Lower lobe of right lung (tissue), 2 donors: ENCODE data around the gene IRF8. TPM values are rescaled to one million over a fixed set of nuclear protein-coding genes. Genes with fewer than 3 reads are reported as not detected.
A peak's percentile ranks its signal among the peaks of the same experiment; 100 is the strongest.

Experiments
- ATAC-seq, 2 donors: fragments of 200-7000 bp; cut with Tn5 transposase; one replicate each; pipeline ENCODE4 v1.9.1; 2020 to 2022; ENCODE audit warnings: mild to moderate bottlenecking in 2 of 2, moderate library complexity in 2 of 2
- DNase-seq: peaks from one replicate; pipeline ENCODE4 v3.0.0-alpha.2; 2020
- H3K27ac ChIP-seq: fragments of 200-600 bp; one replicate; pipeline ENCODE4 v1.8.0; 2022
- H3K27me3 ChIP-seq: fragments of 200-600 bp; one replicate; pipeline ENCODE4 v1.8.0; 2022; ENCODE audit warnings: low read depth
- H3K36me3 ChIP-seq: fragments of 200-600 bp; one replicate; pipeline ENCODE4 v1.8.0; 2022; ENCODE audit warnings: mild to moderate bottlenecking
- H3K4me1 ChIP-seq: fragments of 200-600 bp; one replicate; pipeline ENCODE4 v1.8.0; 2022
- H3K4me3 ChIP-seq: fragments of 200-600 bp; one replicate; pipeline ENCODE4 v1.8.0; 2022; ENCODE audit warnings: mild to moderate bottlenecking
- H3K9me3 ChIP-seq: fragments of 200-600 bp; one replicate; pipeline ENCODE4 v1.8.0; 2022
- CTCF ChIP-seq: fragments of 200-600 bp; IDR thresholded peaks from one replicate; pipeline ENCODE4 v1.8.0; 2022; ENCODE audit warnings: antibody characterized with exemption, mild to moderate bottlenecking
- intact Hi-C: fragments of 100-400 bp; cut with DNase I; formaldehyde crosslinking; loops from one replicate; pipeline ENCODE4 v1.11.0; 2022
- microRNA-seq: library from miRNA; unstranded; fragments of <30 nt; microRNA quantifications from one replicate; pipeline ENCODE4 v1.2.0, GENCODE V29; 2020; ENCODE audit warnings: borderline number of aligned reads
- total RNA-seq: library from RNA; stranded (reverse); fragmentation: NEBNext Ultra II Directional; extraction: Animal tissue kit (Norgen Biotek cat#: 25700); gene quantifications from one replicate; pipeline ENCODE4 v1.2.1, GENCODE V29; 2021
- donor health status: DM: no; HTN: yes; CAD: no; lungs with severe emphysema.

Gene IRF8
- total RNA-seq, 1 donor from 2014 or later: 67.9 TPM

- Histone ChIP-seq H3K36me3 (no peaks in the 10 kb centered on the region), H3K27ac (no peak overlapping the region), H3K4me1 (peaks cover 11% of the 10 kb centered on the region), H3K27me3 (no peaks in the 10 kb centered on the region), H3K4me3 (no peak overlapping the region), H3K9me3 (no peaks in the 10 kb centered on the region)
- intact Hi-C loops: no loop called here
- no peak for ATAC-seq
- TF ChIP-seq CTCF: no peak
- peak; percentile 8 for DNase-seq
Observed at GRCh38 chr16:85968041-85968920, 69.3 kb downstream of the IRF8 start.

- intact Hi-C loops: no loop called here
- H3K27me3 ChIP-seq: no peaks in the 10 kb centered on the region
- TF ChIP-seq CTCF: no peak
- no peaks in the 10 kb centered on the region for H3K36me3 ChIP-seq
- H3K9me3 ChIP-seq: no peaks in the 10 kb centered on the region
- no peak overlapping the region for H3K27ac ChIP-seq
- H3K4me3 ChIP-seq: no peak overlapping the region
- no peak for DNase-seq
- peaks cover 2% of the 10 kb centered on the region for H3K4me1 ChIP-seq
- no peak for ATAC-seq
Observed at GRCh38 chr16:85969159-85969558, 70.2 kb downstream of the IRF8 start.

- Histone ChIP-seq H3K4me3 (no peak overlapping the region), H3K36me3 (no peaks in the 10 kb centered on the region), H3K27me3 (no peaks in the 10 kb centered on the region), H3K4me1 (no peaks in the 10 kb centered on the region), H3K27ac (no peak overlapping the region), H3K9me3 (no peaks in the 10 kb centered on the region)
- no peak for ATAC-seq
- no peak for DNase-seq
- TF ChIP-seq CTCF: no peak
- intact Hi-C loops: no loop called here
Observed at GRCh38 chr16:85969591-85969990, 70.6 kb downstream of the IRF8 start.

- ATAC-seq (no peak), DNase-seq (peak; percentile 19)
- H3K4me3 ChIP-seq: no peak overlapping the region
Observed at GRCh38 chr16:85970016-85970733, 71.2 kb downstream of the IRF8 start.

GRCh38 chr16:85970738-85971137 lies 71.8 kb downstream of the IRF8 start:
- no peak overlapping the region for H3K4me3 ChIP-seq
- peaks cover 8% of the 10 kb centered on the region for H3K4me1 ChIP-seq
- ATAC-seq: no peak
- intact Hi-C loops: no loop called here
- H3K27ac ChIP-seq: no peak overlapping the region
- no peaks in the 10 kb centered on the region for H3K9me3 ChIP-seq
- H3K27me3 ChIP-seq: no peaks in the 10 kb centered on the region
- no peaks in the 10 kb centered on the region for H3K36me3 ChIP-seq
- no peak for TF ChIP-seq CTCF
- no peak for DNase-seq

More at GRCh38 chr16:85970016-85970733, 71.2 kb downstream of the IRF8 start:
- intact Hi-C loops: no loop called here
- no peak for TF ChIP-seq CTCF
- Histone ChIP-seq H3K36me3 (no peaks in the 10 kb centered on the region), H3K9me3 (no peaks in the 10 kb centered on the region), H3K27me3 (no peaks in the 10 kb centered on the region), H3K27ac (no peak overlapping the region), H3K4me1 (peaks cover 6% of the 10 kb centered on the region)

Small RNA genes within 50 kb of the gene (microRNA-seq; reads per million reads assigned to microRNA genes)
- not detected for gene MIR6774

Other genes starting within 250 kb of the IRF8 start
- gene GINS2, start 210.2 kb upstream of the IRF8 start, total RNA-seq: 1.1 TPM
- 1.5 TPM for gene C16orf74, start 148.1 kb upstream of the IRF8 start, total RNA-seq
- 21.9 TPM for gene EMC8, start 99.6 kb upstream of the IRF8 start, total RNA-seq
- gene COX4I1, start 99.5 kb upstream of the IRF8 start, total RNA-seq: 391 TPM